ENCODE data around the gene MORN4. TPM values are rescaled to one million over a fixed set of nuclear protein-coding genes. Genes with fewer than 3 reads are reported as not detected.
A peak's percentile ranks its signal among the peaks of the same experiment; 100 is the strongest.

MORN4 gene
- total and polyA plus RNA-seq, 7 donors: 1.8 to 5.6 (median 3.9) TPM

DNA sequence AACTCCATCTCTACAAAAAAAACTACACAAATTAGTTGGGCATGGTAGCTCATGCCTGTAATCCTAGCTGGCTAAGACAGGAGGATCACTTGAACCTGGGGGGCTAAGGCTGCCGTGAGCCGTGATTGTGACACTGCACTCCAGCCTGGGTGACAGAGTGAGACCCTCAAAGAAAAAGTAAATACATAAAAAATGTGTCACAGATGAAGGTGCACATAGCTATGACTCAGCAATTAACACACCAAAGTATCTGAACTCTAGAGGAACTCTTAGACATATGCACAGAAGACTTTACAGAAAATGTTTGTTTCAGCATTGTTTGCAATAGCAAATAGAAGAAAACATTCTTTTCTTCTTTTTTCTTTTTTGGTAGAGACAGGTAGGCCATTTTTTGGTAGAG is 35.5 kb downstream of the MORN4 start:
- H3K36me3 ChIP-seq (ENCODE audit: insufficient read depth in 1 of 2, low read depth in 1 of 2): no peaks in the 10 kb centered on the region
- 58 to 84% (median 61%) methylated on average over 2 of the region's 2 CpGs for WGBS, 3 donors
- TF ChIP-seq CTCF (IDR thresholded peaks at IDR 0.05): no peak
- no peaks in the 10 kb centered on the region for H3K9me3 ChIP-seq
- H3K27ac ChIP-seq: peak overlapping the region; percentile 91
- H3K27me3 ChIP-seq (ENCODE audit: insufficient read depth in 3 of 3, low read length in 2 of 3): no peaks in the 10 kb centered on the region
- intact Hi-C loops (cut with DNase I): no loop called here
- DNase-seq (no peak), ATAC-seq (no peak)
- peaks cover 77% of the 10 kb centered on the region for H3K4me1 ChIP-seq
- H3K4me3 ChIP-seq: no peak overlapping the region

DNA sequence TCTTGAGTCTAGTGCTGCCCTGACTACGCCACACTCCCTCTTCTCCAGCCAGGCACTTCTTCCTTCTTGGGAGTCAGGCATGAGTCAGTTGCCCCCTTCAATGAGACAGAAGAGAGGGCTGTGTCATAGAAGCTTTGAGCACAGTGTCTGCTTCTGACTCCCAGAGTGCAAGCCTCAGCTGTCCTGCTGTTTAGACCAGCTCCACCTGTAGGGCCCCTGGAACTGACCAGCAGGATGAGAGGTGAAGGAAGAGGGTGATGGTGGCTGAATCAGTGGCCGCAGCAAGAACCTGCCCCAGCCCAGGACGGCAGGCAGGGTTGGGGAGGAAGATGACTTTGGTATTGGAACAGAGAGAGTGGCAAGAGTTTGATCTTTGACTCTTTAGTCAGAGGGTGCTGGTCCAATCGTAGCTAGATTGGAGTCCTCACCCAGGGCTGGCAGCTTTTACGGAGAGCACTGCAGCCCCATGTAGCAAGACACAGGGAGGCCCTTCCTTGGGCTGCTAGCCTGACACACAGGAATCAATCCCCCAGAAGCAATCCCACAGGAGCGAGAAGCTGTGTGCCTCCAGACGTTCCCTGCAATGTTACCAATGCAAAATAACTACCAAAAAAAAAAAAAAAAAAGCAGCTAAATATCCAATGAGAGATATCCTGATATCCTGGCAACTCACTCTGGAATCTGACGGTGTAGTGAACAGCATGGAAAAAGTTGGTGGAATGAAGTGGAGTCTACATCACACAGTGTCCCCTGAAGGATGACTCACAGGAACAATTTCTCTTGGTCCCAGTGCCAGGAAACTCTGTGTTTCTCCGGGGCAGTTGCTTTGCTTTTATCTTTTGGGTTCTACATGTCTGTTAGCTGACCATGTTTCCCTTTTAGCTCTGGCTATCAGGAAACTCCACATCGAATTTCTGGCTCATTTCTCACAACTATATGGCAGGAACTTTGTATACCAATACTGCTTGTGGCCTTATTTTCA is 36.9 kb downstream of the MORN4 start:
- no peaks in the 10 kb centered on the region for H3K9me3 ChIP-seq
- H3K36me3 ChIP-seq (ENCODE audit: insufficient read depth in 1 of 2, low read depth in 1 of 2): no peaks in the 10 kb centered on the region
- DNase-seq (peak; percentile 63 to 81), ATAC-seq (peak; percentile 78 to 86 (median 84))
- 26 to 35% (median 29%) methylated on average over 10 of the region's 10 CpGs for WGBS, 3 donors
- H3K27ac ChIP-seq: peak overlapping the region; percentile 91
- H3K27me3 ChIP-seq (ENCODE audit: insufficient read depth in 3 of 3, low read length in 2 of 3): no peaks in the 10 kb centered on the region
- peaks cover 63% of the 10 kb centered on the region for H3K4me1 ChIP-seq
- no peak for TF ChIP-seq CTCF (IDR thresholded peaks at IDR 0.05)
- H3K4me3 ChIP-seq: no peak overlapping the region
- intact Hi-C loops (cut with DNase I): loop anchor here in 1 of 2 donors (1.0 kb wide), 1 partner anchor 22 kb away; no protein-coding TSS in a partner anchor

GRCh38 chr10:97593421-97593820 is 39.9 kb downstream of the MORN4 start:
- DNase-seq: no peak
- H3K36me3 ChIP-seq (ENCODE audit: insufficient read depth in 1 of 2, low read depth in 1 of 2): no peaks in the 10 kb centered on the region
- intact Hi-C loops (cut with DNase I): no loop called here
- no peaks in the 10 kb centered on the region for H3K9me3 ChIP-seq
- no peak overlapping the region for H3K27ac ChIP-seq
- no peak overlapping the region for H3K4me3 ChIP-seq
- TF ChIP-seq CTCF (IDR thresholded peaks at IDR 0.05): no peak
- WGBS, 3 donors: 46 to 63% (median 59%) methylated on average over 4 of the region's 4 CpGs
- peaks cover 34% of the 10 kb centered on the region for H3K4me1 ChIP-seq
- H3K27me3 ChIP-seq (ENCODE audit: insufficient read depth in 3 of 3, low read length in 2 of 3): no peaks in the 10 kb centered on the region
- no peak for ATAC-seq

- peak in 1 of 2 donors; percentile 52 for DNase-seq
- 59 to 61% (median 59%) methylated on average over 5 of the region's 5 CpGs for WGBS, 3 donors
Measured at GRCh38 chr10:97590748-97591495, 42.4 kb downstream of the MORN4 start.

More at GRCh38 chr10:97590748-97591495, 42.4 kb downstream of the MORN4 start:
- no peak for ATAC-seq
- intact Hi-C loops (cut with DNase I): no loop called here
- Histone ChIP-seq H3K4me3 (no peak overlapping the region), H3K27me3 (ENCODE audit: insufficient read depth in 3 of 3, low read length in 2 of 3) (no peaks in the 10 kb centered on the region), H3K9me3 (no peaks in the 10 kb centered on the region), H3K27ac (no peak overlapping the region), H3K36me3 (ENCODE audit: insufficient read depth in 1 of 2, low read depth in 1 of 2) (no peaks in the 10 kb centered on the region), H3K4me1 (peaks cover 9% of the 10 kb centered on the region)
- TF ChIP-seq CTCF (IDR thresholded peaks at IDR 0.05): no peak
